Endothelial cell of umbilical vein (primary cell): ENCODE results near the gene SLC6A6.

Source experiments
- EZH2 ChIP-seq: IDR thresholded peaks from 2 replicates; pipeline ENCODE4 v1.6.1; 2012; ENCODE audit warnings: borderline replicate concordance, low read depth, mild to moderate bottlenecking, moderate library complexity, low read length, inconsistent platforms; ENCODE audit not compliant: severe bottlenecking
- FOS ChIP-seq: IDR thresholded peaks from 2 replicates; pipeline ENCODE4 v1.6.1; 2011; ENCODE audit warnings: mild to moderate bottlenecking, low read length, moderate library complexity, borderline replicate concordance; ENCODE audit not compliant: insufficient read depth
- GATA2 ChIP-seq: IDR thresholded peaks from 2 replicates; pipeline ENCODE4 v1.7.0; 2011; ENCODE audit warnings: low read depth, mild to moderate bottlenecking, moderate library complexity, mixed read lengths, low read length; ENCODE audit not compliant: insufficient read length, insufficient read depth
- JUN ChIP-seq: IDR thresholded peaks from 2 replicates; pipeline ENCODE4 v1.6.1; 2011; ENCODE audit warnings: borderline replicate concordance, low read depth; ENCODE audit not compliant: insufficient read length, insufficient read depth
- POLR2A ChIP-seq: IDR thresholded peaks from 2 replicates; pipeline ENCODE4 v1.6.1; 2012; ENCODE audit warnings: low read depth, mild to moderate bottlenecking, control low read depth, low read length
- POLR2AphosphoS5 ChIP-seq: IDR thresholded peaks from 2 replicates; pipeline ENCODE4 v1.6.1; 2012; ENCODE audit warnings: low read depth, mild to moderate bottlenecking, control low read depth, low read length, moderate library complexity; ENCODE audit not compliant: insufficient read depth
- TF ChIP-seq, protein P1 (sequence below), 2 donors: IDR thresholded peaks; 1 replicate in 1 of 2; 2 replicates in 1 of 2; pipeline ENCODE4 v1.5.1; 2011; ENCODE audit warnings: low read length in 2 of 2, mild to moderate bottlenecking in 2 of 2, moderate library complexity in 2 of 2, control low read depth in 1 of 2, inconsistent platforms in 1 of 2, low read depth in 1 of 2; ENCODE audit not compliant: insufficient read depth in 1 of 2; ENCODE audit errors: extremely low read depth in 1 of 2
- TF ChIP-seq, protein P2 (sequence below): IDR thresholded peaks from 2 replicates; pipeline ENCODE4 v1.6.1; 2011; ENCODE audit not compliant: insufficient read depth, insufficient read length

DNA sequence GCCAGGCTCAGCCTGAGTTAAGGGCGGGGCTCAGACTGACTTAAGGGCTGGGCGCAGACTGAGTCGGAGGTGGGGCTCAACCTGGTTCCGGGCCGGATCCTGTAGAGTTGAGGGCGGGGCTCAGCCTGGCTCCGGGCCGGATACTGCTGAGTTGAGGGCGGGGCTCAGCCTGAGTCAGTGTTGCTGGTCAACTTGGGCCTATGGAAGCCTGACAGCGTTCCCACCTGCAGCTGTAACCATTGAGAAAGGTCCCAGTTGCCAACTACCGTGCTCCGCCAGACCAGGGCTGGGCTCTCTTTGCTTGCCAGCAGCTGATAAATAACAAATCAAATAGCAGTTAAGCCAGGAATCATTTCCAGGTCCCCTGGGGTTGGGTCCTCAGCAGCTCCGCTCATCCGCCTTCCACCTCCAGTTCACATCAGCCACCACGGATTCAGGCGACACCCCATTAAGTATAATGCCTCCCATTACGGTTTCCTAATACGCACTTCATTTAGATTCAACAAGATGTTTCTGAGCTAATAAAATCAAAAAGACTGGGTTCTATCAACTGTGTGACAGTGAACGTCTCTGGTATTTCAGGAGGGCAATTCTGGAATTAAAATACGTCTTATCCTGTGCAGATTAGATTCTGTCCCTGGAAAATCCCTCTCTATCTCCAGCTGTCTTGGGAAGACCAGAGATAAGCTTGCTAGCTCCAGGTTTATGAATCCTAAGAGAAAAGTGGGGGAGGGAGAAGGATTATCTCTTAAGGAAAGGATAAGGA, 130.5 kb downstream of the SLC6A6 start:
- TF ChIP-seq, protein P1, sequence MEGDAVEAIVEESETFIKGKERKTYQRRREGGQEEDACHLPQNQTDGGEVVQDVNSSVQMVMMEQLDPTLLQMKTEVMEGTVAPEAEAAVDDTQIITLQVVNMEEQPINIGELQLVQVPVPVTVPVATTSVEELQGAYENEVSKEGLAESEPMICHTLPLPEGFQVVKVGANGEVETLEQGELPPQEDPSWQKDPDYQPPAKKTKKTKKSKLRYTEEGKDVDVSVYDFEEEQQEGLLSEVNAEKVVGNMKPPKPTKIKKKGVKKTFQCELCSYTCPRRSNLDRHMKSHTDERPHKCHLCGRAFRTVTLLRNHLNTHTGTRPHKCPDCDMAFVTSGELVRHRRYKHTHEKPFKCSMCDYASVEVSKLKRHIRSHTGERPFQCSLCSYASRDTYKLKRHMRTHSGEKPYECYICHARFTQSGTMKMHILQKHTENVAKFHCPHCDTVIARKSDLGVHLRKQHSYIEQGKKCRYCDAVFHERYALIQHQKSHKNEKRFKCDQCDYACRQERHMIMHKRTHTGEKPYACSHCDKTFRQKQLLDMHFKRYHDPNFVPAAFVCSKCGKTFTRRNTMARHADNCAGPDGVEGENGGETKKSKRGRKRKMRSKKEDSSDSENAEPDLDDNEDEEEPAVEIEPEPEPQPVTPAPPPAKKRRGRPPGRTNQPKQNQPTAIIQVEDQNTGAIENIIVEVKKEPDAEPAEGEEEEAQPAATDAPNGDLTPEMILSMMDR (IDR thresholded peaks at IDR 0.05; ENCODE audit: extremely low read depth in 1 of 2, insufficient read depth in 1 of 2, low read depth in 1 of 2, low read length in 2 of 2), result no peak
- no peak for TF ChIP-seq JUN
- no peak for TF ChIP-seq POLR2AphosphoS5
- TF ChIP-seq POLR2A, result no peak
- TF ChIP-seq, protein P2, sequence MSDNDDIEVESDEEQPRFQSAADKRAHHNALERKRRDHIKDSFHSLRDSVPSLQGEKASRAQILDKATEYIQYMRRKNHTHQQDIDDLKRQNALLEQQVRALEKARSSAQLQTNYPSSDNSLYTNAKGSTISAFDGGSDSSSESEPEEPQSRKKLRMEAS, result no peak
- TF ChIP-seq EZH2, result no peak
- TF ChIP-seq GATA2, result no peak
- no peak for TF ChIP-seq FOS
